Muscle layer of duodenum (tissue), 2 donors: ENCODE results near the gene GRB14.
"Not testable (repeated sequence)": the region's sequence is repeated elsewhere in the genome, so short reads cannot be mapped to it uniquely, and the experiment has no call there.

Experiments used
- H3K27ac ChIP-seq: one replicate; pipeline ENCODE4 v1.7.0; 2013; ENCODE audit warnings: mild to moderate bottlenecking, low read length
- H3K27me3 ChIP-seq: one replicate; pipeline ENCODE4 v1.7.0; 2013; ENCODE audit warnings: low read depth, mild to moderate bottlenecking, control low read depth, low read length
- H3K36me3 ChIP-seq, 2 donors: one replicate each; pipeline ENCODE4 v1.7.0; 2013; ENCODE audit warnings: low read length in 2 of 2, control low read depth in 1 of 2, mild to moderate bottlenecking in 1 of 2; ENCODE audit not compliant: insufficient read depth in 2 of 2, control insufficient read depth in 1 of 2
- H3K4me1 ChIP-seq, 2 donors: one replicate each; pipeline ENCODE4 v1.7.0; 2013; ENCODE audit warnings: low read length in 2 of 2, mild to moderate bottlenecking in 2 of 2, control low read depth in 1 of 2, moderate library complexity in 1 of 2; ENCODE audit not compliant: insufficient read depth in 2 of 2, control insufficient read depth in 1 of 2
- H3K4me3 ChIP-seq, 2 donors: one replicate each; pipeline ENCODE4 v1.7.0; 2013; ENCODE audit warnings: low read length in 2 of 2, low read depth in 1 of 2, mild to moderate bottlenecking in 1 of 2
- H3K9me3 ChIP-seq, 2 donors: one replicate each; pipeline ENCODE4 v1.7.0; 2013; ENCODE audit warnings: low read length in 2 of 2, control low read depth in 1 of 2, mild to moderate bottlenecking in 1 of 2; ENCODE audit not compliant: control insufficient read depth in 1 of 2
- donor health status: healthy.

GRB14 gene

DNA sequence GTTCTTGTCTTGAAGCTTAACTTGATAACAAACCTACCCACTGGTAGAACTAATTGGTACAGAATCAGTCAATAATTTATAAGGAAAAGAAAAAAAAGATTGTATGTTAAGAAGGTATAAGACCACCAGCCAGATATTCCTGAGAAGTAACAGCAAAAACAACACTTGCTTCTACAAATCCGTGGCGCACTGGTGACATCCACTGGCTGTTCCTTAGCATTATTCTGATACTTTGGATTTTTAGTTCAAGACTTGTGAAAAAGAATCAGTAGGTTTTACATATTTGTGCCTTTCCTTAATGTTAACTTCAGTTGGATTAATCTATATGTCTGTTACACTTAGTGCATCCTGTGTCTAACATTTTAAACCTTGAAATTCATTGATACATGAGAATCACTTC lies 141.8 kb downstream of the GRB14 start:
- no peaks in the 10 kb centered on the region for H3K9me3 ChIP-seq

DNA sequence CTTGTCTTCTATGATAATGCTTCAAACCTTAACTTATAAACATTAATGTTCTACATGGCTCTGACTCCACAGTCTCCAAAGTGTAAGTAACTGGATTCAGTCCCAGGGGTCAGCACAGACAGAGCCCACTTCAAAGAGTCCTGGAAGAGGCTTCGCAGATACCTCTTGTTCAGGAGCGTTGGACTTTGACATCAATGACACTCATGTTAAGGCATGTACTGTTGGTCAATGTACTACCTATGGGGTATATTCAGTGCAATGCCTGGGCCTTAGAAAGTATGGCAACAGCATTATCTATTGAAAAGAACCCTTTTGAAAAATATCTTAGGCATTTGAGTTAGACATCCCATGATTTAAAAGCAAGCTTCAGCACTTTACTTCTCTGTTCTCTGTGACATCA lies 143.1 kb downstream of the GRB14 start:
- no peak overlapping the region for H3K4me3 ChIP-seq
- H3K27ac ChIP-seq = no peak overlapping the region
- no peaks in the 10 kb centered on the region for H3K27me3 ChIP-seq
- H3K36me3 ChIP-seq = no peaks in the 10 kb centered on the region
- H3K4me1 ChIP-seq = no peaks in the 10 kb centered on the region
- no peaks in the 10 kb centered on the region for H3K9me3 ChIP-seq

More for the DNA sequence above, 141.8 kb downstream of the GRB14 start:
- no peak overlapping the region for H3K4me3 ChIP-seq
- no peak overlapping the region for H3K27ac ChIP-seq
- H3K27me3 ChIP-seq = no peaks in the 10 kb centered on the region
- no peaks in the 10 kb centered on the region for H3K36me3 ChIP-seq
- no peaks in the 10 kb centered on the region for H3K4me1 ChIP-seq

DNA sequence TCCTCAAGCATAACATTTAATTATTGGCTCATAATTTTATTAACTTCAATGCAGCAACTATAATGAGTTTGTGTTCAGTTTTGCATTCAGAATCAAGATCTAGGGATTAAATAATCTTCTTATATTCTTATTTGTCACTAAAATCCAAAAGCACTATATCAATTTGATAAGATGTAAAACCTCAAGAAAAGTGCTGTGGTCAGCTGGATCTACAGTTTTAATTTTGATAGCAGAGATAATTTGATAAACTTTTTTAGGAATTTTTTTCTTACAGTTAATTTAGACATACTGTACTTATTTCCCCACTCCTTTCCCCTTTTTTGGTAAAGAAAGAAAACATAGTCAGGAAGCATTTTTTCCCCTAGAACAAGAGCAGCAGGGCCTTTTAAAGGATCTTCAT lies 146.4 kb downstream of the GRB14 start:
- Histone ChIP-seq H3K36me3 (no peaks in the 10 kb centered on the region), H3K4me3 (no peak overlapping the region), H3K27ac (no peak overlapping the region), H3K9me3 (no peaks in the 10 kb centered on the region), H3K27me3 (no peaks in the 10 kb centered on the region), H3K4me1 (no peaks in the 10 kb centered on the region)

DNA sequence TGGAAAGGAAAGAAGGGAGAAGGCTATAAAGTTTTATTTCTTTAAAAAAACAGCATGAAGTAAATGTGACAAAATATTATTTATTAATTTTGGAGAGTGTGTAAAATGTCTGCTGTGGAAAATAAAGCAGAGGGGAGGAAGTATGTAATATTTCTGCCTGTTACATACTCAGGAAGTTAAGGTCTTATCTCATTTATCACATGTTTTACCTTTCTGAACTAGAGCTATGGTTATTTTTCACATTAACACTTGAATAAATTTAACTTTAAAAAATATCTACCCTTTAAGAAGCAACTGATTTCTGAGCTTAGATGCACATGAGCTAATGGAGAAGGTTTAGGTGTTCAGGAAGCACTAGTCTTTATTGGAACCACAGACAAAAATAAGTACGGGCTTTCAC lies 148.3 kb downstream of the GRB14 start:
- no peaks in the 10 kb centered on the region for H3K4me1 ChIP-seq
- no peak overlapping the region for H3K27ac ChIP-seq
- no peaks in the 10 kb centered on the region for H3K27me3 ChIP-seq
- H3K9me3 ChIP-seq = no peaks in the 10 kb centered on the region
- no peak overlapping the region for H3K4me3 ChIP-seq
- H3K36me3 ChIP-seq = no peaks in the 10 kb centered on the region

DNA sequence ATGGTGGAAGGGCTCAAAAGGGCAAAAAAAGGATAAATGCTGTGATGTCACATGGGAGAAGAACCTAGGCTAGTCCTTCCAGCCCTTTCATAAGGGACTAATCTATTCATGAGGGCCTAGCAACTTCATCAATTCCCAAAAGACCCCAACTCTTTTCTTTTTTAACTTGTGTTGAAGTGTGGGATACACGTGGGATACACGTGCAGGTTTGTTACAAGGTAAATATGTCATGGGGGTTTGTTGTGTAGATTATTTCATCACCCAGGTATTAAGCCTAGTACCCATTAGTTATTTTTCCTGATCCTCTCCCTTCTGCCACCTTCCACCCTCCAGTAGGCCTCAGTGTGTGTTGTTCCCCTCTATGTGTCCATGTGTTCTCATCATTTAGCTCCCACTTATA lies 156.2 kb downstream of the GRB14 start:
- H3K36me3 ChIP-seq, H3K27ac ChIP-seq, H3K27me3 ChIP-seq, H3K4me1 ChIP-seq, H3K4me3 ChIP-seq, H3K9me3 ChIP-seq: not testable (repeated sequence)

DNA sequence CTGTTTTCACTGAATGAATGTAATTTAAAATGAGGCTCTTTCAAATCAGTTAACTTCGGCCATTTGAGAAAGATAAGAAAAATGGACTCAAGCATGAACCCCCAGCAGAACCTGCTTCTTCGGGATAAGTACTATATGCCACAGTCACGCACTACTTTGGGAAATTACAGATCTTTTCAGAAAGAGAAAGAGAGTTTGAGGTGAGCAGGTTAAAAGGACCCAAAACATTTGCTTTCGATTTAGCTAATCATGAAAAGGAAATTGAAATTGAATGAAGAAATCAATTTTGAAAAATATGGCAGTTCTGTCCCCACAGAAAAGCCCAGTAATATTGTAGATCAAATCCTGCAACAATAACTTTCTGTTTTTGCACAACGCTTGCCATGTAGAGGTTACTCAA lies 156.9 kb downstream of the GRB14 start:
- Histone ChIP-seq H3K27ac (no peak overlapping the region), H3K27me3 (no peaks in the 10 kb centered on the region), H3K9me3 (no peaks in the 10 kb centered on the region), H3K4me3 (no peak overlapping the region), H3K4me1 (no peaks in the 10 kb centered on the region), H3K36me3 (no peaks in the 10 kb centered on the region)

DNA sequence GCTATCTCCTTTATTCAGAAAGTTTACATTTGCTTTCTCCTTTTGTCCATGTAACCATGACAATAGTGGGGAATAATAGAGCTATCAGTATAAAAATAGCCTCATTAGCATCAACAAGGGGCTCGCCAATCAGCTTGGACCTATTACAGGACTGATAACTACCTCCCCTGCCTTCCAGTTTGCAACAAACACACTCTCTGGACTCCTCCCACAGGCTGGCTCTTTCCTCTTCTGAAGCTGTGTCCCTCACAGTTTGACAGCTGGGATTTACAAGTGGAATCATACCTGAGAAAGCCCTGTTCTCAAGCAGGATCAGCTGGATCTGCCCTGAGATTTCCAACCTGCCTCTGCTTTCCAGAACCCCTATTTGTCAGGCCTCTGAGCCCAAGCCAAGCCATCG lies 162.5 kb downstream of the GRB14 start:
- no peaks in the 10 kb centered on the region for H3K36me3 ChIP-seq
- no peak overlapping the region for H3K4me3 ChIP-seq
- H3K27me3 ChIP-seq = no peaks in the 10 kb centered on the region
- no peaks in the 10 kb centered on the region for H3K4me1 ChIP-seq
- H3K9me3 ChIP-seq = no peaks in the 10 kb centered on the region
- no peak overlapping the region for H3K27ac ChIP-seq

DNA sequence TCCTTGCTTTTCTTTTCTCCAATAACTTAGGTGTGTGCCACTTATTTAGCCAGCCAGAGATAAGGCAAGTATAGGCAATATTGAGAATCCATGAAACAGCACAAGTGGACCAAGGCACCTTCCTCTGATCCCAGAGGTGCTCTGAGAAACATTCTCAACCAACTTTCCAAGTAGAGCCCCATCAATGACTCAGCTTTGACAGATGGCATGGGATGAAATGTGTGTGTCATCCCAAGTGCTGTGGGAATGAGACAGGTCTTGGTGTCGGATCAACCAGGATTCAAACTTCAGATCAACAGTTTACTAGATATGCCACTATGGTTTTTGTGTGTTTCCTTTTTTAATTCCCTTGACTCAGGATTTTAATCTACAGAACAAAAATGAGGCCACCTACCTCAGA lies 164.0 kb downstream of the GRB14 start:
- Histone ChIP-seq H3K27ac (no peak overlapping the region), H3K4me3 (no peak overlapping the region), H3K4me1 (no peaks in the 10 kb centered on the region), H3K9me3 (no peaks in the 10 kb centered on the region), H3K36me3 (no peaks in the 10 kb centered on the region), H3K27me3 (no peaks in the 10 kb centered on the region)

DNA sequence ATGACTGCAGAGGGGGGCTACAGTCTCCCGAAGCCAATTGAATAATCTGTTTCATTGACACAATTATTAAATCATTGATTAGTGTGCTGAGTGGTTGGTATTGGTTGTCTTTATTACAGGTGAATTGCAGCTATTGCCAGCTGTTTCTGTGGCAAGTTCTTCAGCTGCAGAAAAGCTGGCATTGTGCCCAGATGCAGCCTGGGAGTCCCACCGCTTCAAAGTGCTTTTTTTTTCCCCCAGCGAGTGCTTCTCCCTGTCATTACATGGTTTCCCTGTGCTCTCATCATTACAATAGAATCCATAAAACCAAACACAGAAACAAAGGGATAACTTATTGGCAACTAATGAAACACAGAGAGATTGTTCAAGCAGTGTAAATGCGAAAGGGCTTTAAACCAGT lies 164.7 kb downstream of the GRB14 start:
- no peaks in the 10 kb centered on the region for H3K9me3 ChIP-seq
- H3K27ac ChIP-seq = no peak overlapping the region
- H3K36me3 ChIP-seq = no peaks in the 10 kb centered on the region
- H3K4me1 ChIP-seq = no peaks in the 10 kb centered on the region
- no peaks in the 10 kb centered on the region for H3K27me3 ChIP-seq
- H3K4me3 ChIP-seq = no peak overlapping the region

DNA sequence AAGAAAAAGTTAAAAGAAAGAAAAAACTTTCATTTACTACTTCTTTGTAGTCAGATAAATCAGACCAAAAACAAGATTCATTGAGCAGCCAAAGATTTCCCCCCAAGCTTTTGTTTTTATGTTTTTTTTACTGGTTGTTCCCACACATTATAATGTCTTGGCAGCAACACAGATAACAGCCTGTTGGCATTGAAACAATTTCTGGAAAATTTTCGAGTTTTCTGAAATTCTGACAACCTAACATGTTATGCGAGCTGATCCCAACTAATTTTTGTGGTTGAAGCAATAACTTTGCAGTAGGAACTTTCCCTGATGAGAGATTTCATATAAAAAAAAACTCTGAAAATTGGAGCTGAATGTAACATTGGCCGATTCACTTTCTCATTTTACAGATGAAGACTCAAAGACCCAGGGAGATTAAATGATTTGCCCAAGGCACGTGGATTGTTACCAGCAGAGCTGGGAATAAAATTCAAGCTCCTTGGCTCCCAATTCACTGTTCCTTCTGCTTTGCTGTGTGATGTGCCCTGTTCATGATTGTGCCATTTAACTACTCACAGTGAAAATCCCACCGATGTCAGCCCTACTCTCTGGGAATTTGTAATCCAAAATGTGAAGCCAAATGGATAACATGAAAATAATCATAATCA lies 167.5 kb downstream of the GRB14 start:
- Histone ChIP-seq H3K36me3 (no peaks in the 10 kb centered on the region), H3K27ac (no peak overlapping the region), H3K27me3 (no peaks in the 10 kb centered on the region), H3K9me3 (no peaks in the 10 kb centered on the region), H3K4me3 (no peak overlapping the region), H3K4me1 (no peaks in the 10 kb centered on the region)

DNA sequence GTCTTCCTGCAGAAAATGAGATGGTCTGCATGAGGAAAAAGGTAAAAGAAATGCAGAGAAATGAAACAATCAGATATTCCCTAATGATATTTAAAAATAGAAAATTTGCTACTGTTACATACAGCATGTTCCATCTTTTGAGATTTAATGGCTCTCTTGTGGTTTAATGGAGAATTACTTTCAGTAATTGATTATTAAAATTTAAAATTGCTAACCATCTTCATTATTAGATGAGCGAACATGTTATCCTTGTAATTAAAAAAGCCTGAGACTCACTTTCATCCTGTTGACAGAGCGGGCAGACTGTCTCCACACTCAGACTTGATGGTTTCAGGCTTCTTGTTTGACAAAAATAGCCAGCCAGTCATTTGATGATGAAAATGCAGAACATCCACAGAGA lies 171.0 kb downstream of the GRB14 start:
- no peaks in the 10 kb centered on the region for H3K4me1 ChIP-seq
- H3K9me3 ChIP-seq = no peaks in the 10 kb centered on the region
- no peak overlapping the region for H3K4me3 ChIP-seq
- H3K36me3 ChIP-seq = no peaks in the 10 kb centered on the region
- no peak overlapping the region for H3K27ac ChIP-seq
- H3K27me3 ChIP-seq = no peaks in the 10 kb centered on the region

DNA sequence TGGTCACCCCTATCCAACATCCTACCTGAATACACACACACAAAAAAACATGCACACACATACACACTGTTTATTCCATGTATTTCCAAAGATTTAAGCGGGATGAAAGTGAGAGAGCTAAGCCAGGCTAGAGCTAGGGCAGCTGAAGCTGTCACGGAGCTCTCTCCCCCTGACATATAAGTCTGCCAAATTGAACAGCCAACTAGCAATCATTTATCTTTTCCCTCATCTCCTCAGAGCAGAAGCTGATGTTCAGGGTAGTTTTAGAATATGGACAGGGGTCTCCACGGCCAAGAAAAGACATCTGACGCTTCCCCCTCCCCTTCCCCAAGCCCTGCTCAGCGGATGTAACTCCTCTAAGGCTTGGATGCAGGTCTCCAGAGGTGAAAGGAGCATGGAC lies 171.6 kb downstream of the GRB14 start:
- Histone ChIP-seq H3K27me3 (no peaks in the 10 kb centered on the region), H3K4me3 (no peak overlapping the region), H3K4me1 (no peaks in the 10 kb centered on the region), H3K27ac (no peak overlapping the region), H3K9me3 (no peaks in the 10 kb centered on the region), H3K36me3 (no peaks in the 10 kb centered on the region)
